Measurements from ENCODE around the gene HASPIN. TPM values are rescaled to one million over a fixed set of nuclear protein-coding genes. Genes with fewer than 3 reads are reported as not detected.
"Not testable (repeated sequence)": the region's sequence is repeated elsewhere in the genome, so short reads cannot be mapped to it uniquely, and the experiment has no call there.

Gene HASPIN
- total RNA-seq, 1 donor from 2014 or later = 0.68 TPM

GRCh38 chr17:3695723-3696411 is 27.8 kb upstream of the HASPIN start, which contains the start of gene P2RX5:
Gene P2RX5 (minus strand): TSS chr17:3696155. CDS start chr17:3696005, 150 bp downstream.
- TF ChIP-seq, protein P1, sequence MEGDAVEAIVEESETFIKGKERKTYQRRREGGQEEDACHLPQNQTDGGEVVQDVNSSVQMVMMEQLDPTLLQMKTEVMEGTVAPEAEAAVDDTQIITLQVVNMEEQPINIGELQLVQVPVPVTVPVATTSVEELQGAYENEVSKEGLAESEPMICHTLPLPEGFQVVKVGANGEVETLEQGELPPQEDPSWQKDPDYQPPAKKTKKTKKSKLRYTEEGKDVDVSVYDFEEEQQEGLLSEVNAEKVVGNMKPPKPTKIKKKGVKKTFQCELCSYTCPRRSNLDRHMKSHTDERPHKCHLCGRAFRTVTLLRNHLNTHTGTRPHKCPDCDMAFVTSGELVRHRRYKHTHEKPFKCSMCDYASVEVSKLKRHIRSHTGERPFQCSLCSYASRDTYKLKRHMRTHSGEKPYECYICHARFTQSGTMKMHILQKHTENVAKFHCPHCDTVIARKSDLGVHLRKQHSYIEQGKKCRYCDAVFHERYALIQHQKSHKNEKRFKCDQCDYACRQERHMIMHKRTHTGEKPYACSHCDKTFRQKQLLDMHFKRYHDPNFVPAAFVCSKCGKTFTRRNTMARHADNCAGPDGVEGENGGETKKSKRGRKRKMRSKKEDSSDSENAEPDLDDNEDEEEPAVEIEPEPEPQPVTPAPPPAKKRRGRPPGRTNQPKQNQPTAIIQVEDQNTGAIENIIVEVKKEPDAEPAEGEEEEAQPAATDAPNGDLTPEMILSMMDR (IDR thresholded peaks at IDR 0.05) = no peak
- Histone ChIP-seq H3K36me3 (no peaks in the 10 kb centered on the region), H3K4me3 (peak within 1 kb of the TSS; percentile 54), H3K4me1 (peaks cover 17% of the 10 kb centered on the region), H3K9me3 (no peaks in the 10 kb centered on the region), H3K27me3 (ENCODE audit: low read depth) (peaks cover 63% of the 10 kb centered on the region), H3K27ac (no peak within 1 kb of the TSS)
- ATAC-seq (peak; percentile 66 to 73), DNase-seq (peak; percentile 64)
- intact Hi-C loops (cut with DNase I) = no loop called here

DNA sequence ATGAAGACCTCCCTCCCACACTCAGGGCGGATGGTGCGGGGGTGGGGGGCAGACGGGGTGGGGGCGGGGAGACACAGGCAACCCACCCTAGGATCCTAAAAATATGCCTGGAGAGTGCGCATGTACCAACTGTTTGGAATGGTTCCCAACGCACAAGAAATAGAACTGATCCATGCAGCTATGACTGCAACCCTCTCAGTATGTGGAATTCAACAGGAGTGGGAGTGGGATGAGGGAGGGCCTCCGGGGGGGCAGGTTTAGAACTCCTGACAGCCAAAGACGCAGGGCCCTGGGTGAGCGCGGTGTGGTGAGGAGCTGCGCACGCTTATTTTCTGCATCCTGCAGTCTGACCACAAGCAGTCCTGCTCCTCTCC is 26.6 kb upstream of the HASPIN start:
- DNase-seq (no peak), ATAC-seq (no peak)
- Histone ChIP-seq H3K4me3 (no peak overlapping the region), H3K36me3 (no peaks in the 10 kb centered on the region), H3K9me3 (no peaks in the 10 kb centered on the region), H3K27me3 (ENCODE audit: low read depth) (peaks cover 52% of the 10 kb centered on the region), H3K27ac (no peak overlapping the region), H3K4me1 (peaks cover 17% of the 10 kb centered on the region)
- TF ChIP-seq, protein P1 (IDR thresholded peaks at IDR 0.05) = no peak
- intact Hi-C loops (cut with DNase I) = no loop called here

- H3K9me3 ChIP-seq = no peaks in the 10 kb centered on the region
- no peaks in the 10 kb centered on the region for H3K36me3 ChIP-seq
- H3K27ac ChIP-seq = no peak overlapping the region
- ATAC-seq = no peak
- peaks cover 17% of the 10 kb centered on the region for H3K4me1 ChIP-seq
- H3K27me3 ChIP-seq (ENCODE audit: low read depth) = peaks cover 46% of the 10 kb centered on the region
- TF ChIP-seq, protein P1 (IDR thresholded peaks at IDR 0.05) = no peak
- DNase-seq = no peak
- no peak overlapping the region for H3K4me3 ChIP-seq
- intact Hi-C loops (cut with DNase I) = no loop called here
Measured at GRCh38 chr17:3698139-3698538, 25.6 kb upstream of the HASPIN start.

DNA sequence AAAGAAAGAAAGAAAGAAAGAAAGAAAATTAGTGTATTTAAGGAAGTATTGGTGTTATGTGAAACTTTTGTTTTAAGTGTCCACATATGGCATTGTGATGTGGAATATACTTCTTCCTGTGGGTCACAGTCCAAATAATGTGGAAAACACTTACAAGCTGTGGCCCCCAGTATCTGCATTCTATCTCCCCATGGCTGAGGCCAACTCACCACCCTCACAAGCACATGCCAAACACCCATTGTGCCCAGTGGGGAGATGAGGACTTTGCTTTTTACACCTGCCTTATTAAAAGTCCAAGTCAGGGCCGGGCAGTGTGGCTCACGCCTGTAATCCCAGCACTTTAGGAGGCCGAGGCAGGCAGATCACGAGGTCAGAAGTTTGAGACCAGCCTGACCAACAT is 23.8 kb upstream of the HASPIN start:
- no peak overlapping the region for H3K4me3 ChIP-seq
- peaks cover 28% of the 10 kb centered on the region for H3K27me3 ChIP-seq (ENCODE audit: low read depth)
- H3K4me1 ChIP-seq = peaks cover 17% of the 10 kb centered on the region
- ATAC-seq = no peak
- no peak for DNase-seq
- TF ChIP-seq, protein P1 (IDR thresholded peaks at IDR 0.05) = no peak
- no peaks in the 10 kb centered on the region for H3K36me3 ChIP-seq
- intact Hi-C loops (cut with DNase I) = no loop called here
- H3K9me3 ChIP-seq = no peaks in the 10 kb centered on the region
- H3K27ac ChIP-seq = no peak overlapping the region

GRCh38 chr17:3702041-3702539 is 21.6 kb upstream of the HASPIN start:
- H3K4me1 ChIP-seq; DNase-seq; H3K9me3 ChIP-seq; H3K36me3 ChIP-seq; intact Hi-C loops (cut with DNase I); ATAC-seq; H3K27me3 ChIP-seq (ENCODE audit: low read depth); H3K27ac ChIP-seq; H3K4me3 ChIP-seq: not testable (repeated sequence)

DNA sequence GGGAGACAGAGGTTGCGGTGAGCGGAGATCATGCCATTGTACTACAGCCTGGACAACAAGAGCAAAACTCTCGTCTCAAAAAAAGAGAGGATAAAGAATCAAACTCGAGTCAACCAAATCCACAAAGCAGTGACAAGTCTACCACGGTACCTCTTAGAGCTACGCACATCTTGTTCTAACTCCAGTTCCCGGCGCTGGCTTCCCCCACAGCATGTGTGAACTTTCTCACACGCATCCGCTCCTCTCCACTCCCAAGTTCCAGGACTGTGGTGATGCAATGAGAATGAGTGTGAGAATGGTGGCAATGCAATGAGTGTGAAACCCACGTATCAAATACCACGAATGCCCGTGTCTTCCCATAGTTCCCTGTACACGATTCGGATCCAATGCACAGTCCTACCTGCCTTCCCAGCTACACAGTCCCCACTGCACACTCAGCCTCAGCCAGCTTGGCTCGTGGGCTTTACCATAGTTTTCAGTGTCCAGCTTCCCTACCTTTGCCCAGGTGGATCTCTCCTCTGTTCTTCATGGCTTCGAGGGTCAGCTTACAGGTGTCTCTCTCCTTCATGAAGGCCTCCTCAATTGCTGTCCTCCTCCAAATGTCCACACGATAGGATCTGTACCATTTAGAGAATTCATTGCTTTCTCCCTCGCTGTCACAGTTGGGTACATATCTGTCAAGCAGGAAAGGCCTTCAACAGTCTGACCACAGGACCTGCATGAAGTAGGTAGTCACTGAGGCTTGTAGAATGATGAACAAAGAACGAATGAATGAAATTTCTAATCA is 18.6 kb upstream of the HASPIN start:
- intact Hi-C loops (cut with DNase I) = no loop called here
- H3K4me3 ChIP-seq = no peak overlapping the region
- ATAC-seq (no peak), DNase-seq (no peak)
- no peaks in the 10 kb centered on the region for H3K36me3 ChIP-seq
- no peaks in the 10 kb centered on the region for H3K9me3 ChIP-seq
- H3K4me1 ChIP-seq = no peaks in the 10 kb centered on the region
- TF ChIP-seq, protein P1 (IDR thresholded peaks at IDR 0.05) = no peak
- H3K27me3 ChIP-seq (ENCODE audit: low read depth) = no peaks in the 10 kb centered on the region
- H3K27ac ChIP-seq = no peak overlapping the region

DNA sequence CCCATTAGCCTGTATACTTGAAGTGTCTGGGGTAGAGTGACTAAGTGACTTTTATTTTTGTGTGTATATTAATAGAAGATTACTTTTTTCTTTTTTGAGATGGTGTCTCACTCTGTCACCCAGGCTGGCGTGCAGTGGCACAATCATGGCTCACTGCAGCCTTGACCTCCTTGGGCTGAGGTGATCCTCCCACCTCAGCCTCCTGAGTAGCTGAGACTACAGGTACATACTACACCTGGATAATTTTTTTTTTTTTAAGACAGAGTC is 18.1 kb upstream of the HASPIN start:
- DNase-seq; intact Hi-C loops (cut with DNase I); H3K4me3 ChIP-seq; H3K4me1 ChIP-seq; H3K9me3 ChIP-seq; H3K36me3 ChIP-seq; ATAC-seq; H3K27ac ChIP-seq; H3K27me3 ChIP-seq (ENCODE audit: low read depth): not testable (repeated sequence)
